HG02943 (cell line): ENCODE measurements around the gene CNTNAP2.

Source experiments
- ATAC-seq: cut with Tn5 transposase; IDR thresholded peaks from one replicate; pipeline ENCODE4 v1.9.1; 2021; ENCODE audit warnings: mild to moderate bottlenecking, low read depth, moderate library complexity; ENCODE audit not compliant: unreplicated experiment

Gene CNTNAP2

DNA sequence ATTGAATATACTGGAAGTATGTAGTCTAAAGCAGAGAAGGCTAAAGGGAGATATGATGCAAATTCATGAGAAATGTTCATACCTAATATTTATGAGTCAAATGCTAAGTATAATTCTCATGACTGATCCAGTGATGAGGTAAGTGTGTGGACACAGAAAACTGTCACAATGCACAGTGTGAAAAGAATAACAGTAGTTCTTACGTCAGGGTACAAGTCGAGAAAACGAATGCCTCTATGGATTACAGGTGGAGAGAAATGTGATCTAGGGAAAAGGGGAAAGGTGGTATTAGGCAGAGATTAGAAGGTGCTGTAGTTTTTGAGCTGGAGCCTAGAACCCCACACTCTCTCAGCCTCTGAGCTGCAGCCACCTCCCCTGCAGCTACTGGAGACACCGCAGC is 542.0 kb downstream of the CNTNAP2 start:
- no peak for ATAC-seq

GRCh38 chr7:146659732-146660131 is 543.1 kb downstream of the CNTNAP2 start:
- ATAC-seq, result no peak

GRCh38 chr7:146660839-146661238 is 544.2 kb downstream of the CNTNAP2 start:
- no peak for ATAC-seq

GRCh38 chr7:146661435-146661834 is 544.8 kb downstream of the CNTNAP2 start:
- no peak for ATAC-seq

DNA sequence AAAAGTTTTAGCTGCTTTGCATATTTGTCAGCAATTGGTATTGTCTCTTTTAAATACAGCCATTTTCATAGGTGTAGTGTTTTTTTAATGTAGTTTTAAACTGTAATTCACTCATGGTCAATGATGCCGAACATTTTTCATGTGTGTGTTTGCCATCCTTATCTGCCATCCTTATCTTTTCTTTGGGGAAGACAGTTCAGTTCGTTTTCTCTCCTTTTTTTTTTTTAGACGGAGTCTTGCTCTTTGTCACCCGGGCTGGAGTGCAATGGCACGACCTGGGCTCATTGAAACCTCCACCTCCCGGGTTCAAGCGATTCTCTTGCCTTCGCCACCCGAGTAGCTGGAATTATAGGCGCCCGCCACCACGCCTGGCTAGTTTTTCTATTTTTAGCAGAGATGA is 545.3 kb downstream of the CNTNAP2 start:
- ATAC-seq, result no peak

- ATAC-seq, result no peak
Measured at GRCh38 chr7:146665023-146665422, 548.4 kb downstream of the CNTNAP2 start.

- no peak for ATAC-seq
Measured at GRCh38 chr7:146670532-146670931, 553.9 kb downstream of the CNTNAP2 start.

- ATAC-seq, result no peak
Measured at GRCh38 chr7:146681487-146681886, 564.9 kb downstream of the CNTNAP2 start.

DNA sequence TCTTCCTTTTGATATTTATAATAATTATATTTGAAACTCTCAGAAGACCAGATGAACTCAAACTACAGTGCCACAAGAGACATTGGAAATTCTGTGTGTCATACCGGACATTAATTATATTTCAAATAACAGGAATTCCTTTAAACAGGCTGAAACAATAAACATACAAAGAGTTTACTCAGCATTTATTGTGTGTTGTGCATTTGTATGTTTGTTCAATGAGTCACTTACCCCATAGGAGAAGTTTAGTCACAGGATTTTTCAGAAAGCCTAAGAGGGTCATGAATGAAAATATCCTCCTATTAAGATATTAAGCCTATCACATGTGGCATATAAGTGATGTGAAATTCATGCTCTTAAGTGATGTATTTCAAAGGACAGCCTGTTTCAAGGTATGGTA is 566.8 kb downstream of the CNTNAP2 start:
- no peak for ATAC-seq

DNA sequence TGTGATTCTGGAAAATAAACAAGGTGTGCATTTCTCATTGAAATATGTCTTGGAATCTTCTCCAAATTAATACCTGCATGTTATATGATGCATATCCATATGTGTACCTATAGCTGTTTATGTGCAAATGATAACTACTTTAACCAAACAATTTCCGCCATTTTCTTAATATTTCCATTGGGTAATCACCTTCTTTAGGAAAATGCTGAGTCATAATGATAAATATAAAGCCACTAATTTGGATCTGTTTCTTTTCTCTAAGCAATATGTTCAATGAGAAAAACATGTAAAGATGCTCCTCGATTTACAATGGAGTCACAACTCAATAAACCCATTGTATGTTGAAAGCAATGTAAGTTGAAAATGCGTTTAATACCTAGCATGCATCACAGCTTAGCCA is 574.4 kb downstream of the CNTNAP2 start:
- ATAC-seq, result no peak

DNA sequence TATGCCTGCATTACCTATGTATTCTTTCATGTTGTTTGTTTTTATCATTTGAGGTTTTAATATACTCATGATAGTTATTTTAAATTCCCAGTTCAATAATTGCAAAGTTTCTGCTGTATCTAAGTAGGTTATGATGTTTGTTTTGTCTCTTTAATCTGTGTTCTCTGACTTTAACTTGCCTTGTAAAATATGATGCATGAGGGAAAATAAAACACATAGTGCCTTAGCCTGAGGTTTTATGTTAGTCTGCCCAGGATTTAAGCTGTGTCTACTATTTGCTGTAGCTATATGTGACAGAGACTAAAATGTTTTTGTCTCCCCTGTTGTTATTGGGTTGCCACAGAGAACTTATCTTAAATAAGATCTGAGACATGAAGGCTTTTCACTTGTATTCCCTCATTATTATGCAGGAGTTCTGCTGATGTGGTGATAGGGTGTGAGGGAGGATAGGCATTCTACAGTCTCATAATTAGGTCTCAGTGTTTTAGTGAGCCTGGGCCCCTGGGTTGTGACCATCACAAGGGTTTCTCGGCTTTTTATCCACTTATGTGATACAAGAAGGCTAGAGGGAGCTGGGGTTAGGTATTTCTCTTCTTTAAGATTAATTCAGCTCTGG is 582.5 kb downstream of the CNTNAP2 start:
- no peak for ATAC-seq

- ATAC-seq, result no peak
Measured at GRCh38 chr7:146700015-146700560, 583.5 kb downstream of the CNTNAP2 start.

DNA sequence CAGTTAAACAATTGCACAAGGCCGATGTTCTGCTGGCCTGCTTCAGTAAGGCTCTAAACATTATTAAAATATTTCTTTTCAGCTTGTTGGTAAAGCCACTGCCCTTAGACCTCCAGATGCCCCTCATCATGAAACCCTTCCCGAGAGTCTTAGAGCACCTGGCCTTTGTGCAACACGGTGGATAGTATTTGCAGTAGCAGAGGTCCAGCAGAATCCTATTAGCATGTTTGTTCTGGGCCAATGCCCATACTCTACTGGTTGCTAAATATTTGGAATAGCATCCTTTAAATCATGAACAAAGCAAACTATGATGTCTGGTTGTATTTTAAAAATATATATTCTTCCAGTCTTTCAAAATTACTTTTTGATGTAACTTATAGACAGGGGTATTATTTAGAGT is 584.6 kb downstream of the CNTNAP2 start:
- ATAC-seq, result no peak

GRCh38 chr7:146702898-146703297 is 586.3 kb downstream of the CNTNAP2 start:
- no peak for ATAC-seq

DNA sequence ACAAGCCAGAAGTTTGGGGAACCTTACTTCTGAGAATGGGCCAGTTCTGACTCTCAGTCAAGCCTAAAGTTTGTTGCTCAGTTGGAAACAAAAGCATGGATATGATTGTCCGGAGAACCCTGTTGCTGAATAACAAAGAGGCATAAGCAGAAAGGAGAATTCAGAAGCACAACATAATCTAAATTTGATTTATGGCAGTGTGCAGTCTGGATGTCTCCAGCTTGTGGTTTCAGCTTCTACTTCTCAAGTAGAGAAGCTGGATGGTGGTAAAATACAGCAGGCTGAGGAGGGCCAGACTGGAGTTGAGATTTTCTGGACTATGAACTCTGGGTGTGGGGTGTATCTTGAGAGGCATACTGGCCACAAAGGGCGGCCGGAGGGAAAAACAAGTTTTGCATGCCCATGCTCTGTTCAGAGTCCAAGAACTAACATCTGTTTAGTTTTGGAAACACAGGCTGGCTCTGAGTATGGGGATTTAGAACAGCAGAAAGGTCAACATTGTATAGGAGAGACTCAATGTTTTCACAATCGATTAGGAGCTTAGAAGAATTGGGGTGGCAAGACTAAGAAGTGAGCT is 592.9 kb downstream of the CNTNAP2 start:
- ATAC-seq, result no peak

- no peak for ATAC-seq
Measured at GRCh38 chr7:146713205-146713604, 596.6 kb downstream of the CNTNAP2 start.

DNA sequence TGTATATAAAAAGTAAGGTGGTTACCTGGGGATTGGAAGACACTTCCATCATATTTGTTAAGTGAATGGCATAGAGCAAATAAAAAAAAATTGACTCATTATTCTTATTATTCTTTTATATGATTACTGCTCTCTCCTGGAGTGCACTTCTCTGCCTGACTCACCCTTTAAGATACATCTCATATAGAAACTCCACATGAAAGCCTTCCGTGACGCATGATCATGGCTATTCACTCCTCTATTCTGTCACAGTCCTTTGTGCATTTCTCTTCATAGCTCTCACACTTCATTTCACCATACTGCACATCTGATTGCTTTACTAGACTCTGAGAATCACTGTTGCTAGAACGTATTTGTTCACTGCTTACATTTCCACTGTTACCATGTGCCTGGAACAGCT is 597.3 kb downstream of the CNTNAP2 start:
- ATAC-seq, result no peak

DNA sequence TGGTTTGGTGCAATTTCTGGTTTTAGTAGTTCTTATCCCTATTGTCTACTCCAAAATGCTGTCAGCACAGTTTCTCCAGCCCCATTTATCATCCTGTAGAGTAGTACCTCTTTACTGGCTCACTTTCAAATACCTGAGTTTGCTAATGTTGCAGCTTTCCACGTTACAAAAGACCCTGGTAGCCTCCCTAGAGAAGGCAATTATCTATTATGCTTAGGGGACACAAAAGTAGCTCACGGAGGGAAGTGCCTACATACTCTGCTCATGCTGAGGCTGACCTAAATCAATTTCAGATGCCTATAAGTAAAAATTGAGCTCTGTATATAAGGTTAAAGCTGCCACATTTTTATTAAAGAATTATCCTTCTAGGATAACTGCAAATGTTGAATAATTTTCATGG is 603.6 kb downstream of the CNTNAP2 start:
- no peak for ATAC-seq

DNA sequence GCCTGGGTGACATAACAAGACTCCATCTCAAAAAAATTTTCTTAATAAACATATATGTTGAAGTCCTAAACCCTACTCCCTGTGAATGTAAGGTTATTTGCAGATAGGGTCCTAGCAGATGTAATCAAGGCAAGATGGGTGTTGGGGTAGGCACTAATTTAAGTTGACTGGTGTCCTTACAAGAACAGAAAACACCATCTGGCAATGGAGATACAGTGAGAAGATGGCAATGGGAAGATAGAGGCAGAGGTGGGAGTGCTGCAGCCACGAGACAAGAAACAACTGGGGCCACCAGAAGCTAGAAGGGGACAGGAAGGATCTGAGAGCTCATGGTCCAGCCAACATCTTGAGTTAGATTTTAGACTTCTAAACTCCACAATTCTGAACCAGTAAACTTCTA is 606.4 kb downstream of the CNTNAP2 start:
- ATAC-seq, result no peak

DNA sequence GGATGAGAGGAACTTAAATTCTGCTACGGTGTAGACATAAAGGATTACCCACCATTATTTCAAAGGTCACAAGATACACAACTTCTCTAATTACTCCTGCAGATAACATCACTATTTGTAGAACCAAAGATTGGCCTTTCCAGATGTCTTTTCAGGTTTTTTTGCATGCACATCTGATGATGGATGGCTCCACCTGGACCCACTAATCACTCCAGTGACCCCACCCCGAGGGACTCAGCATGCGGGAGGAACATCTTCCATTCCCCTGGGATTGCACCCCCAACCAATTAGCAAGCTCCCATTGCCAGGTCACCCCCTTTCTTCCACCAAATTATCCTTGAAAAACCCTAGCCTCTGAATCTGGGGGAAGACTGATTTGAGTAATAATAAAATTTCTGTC is 608.9 kb downstream of the CNTNAP2 start:
- no peak for ATAC-seq

GRCh38 chr7:146728141-146728540 is 611.5 kb downstream of the CNTNAP2 start:
- no peak for ATAC-seq

DNA sequence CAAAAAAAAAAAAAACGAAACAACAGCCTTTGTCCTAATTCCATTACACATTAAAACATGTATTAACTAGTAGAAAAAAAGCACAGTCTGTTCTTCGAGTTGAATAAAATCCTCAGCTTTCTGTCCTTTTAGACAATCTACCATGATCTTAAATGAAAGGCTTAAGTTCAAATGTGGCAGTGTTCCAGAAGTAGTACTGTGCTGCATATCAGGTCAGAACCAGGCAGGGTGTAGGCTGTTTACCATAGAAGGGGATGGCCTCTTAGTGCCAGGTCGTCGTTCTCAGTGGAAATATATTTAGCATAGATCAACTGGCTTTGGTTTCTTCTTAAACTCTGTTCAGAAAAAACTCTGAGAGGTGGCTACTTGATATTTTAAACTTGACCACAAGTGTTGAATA is 612.0 kb downstream of the CNTNAP2 start:
- no peak for ATAC-seq
